Kidney (tissue), 14 donors: ENCODE results near the gene TXNDC11. TPM values are rescaled to one million over a fixed set of nuclear protein-coding genes. Genes with fewer than 3 reads are reported as not detected.
"Not testable (repeated sequence)": the region's sequence is repeated elsewhere in the genome, so short reads cannot be mapped to it uniquely, and the experiment has no call there.

Source experiments
- DNase-seq, 5 donors: peaks; one replicate each; pipeline ENCODE4 v3.0.0-alpha.2; 2013 to 2020
- FAIRE-seq: peaks from 2 replicates; lab custom pipeline; 2012; peaks lifted over from hg19 to GRCh38; lab: Jason Lieb, UNC
- H3K27ac ChIP-seq, 2 donors: one replicate each; pipeline ENCODE4 v1.7.0; 2013; ENCODE audit warnings: low read depth in 2 of 2, low read length in 2 of 2, inconsistent platforms in 1 of 2
- H3K27me3 ChIP-seq: one replicate; pipeline ENCODE4 v1.7.1; 2013; ENCODE audit warnings: low read length, inconsistent platforms; ENCODE audit not compliant: control insufficient read depth, insufficient read depth
- H3K36me3 ChIP-seq, 3 donors: one replicate each; pipeline versions ENCODE4 v1.7.0 to v1.7.1; 2013; ENCODE audit warnings: low read length in 3 of 3, control low read depth in 1 of 3, inconsistent platforms in 1 of 3; ENCODE audit not compliant: insufficient read depth in 3 of 3, control insufficient read depth in 2 of 3
- H3K4me1 ChIP-seq, 3 donors: one replicate each; pipeline versions ENCODE4 v1.7.0 to v1.7.1; 2013; ENCODE audit warnings: low read length in 3 of 3, inconsistent platforms in 1 of 3, low read depth in 1 of 3; ENCODE audit not compliant: control insufficient read depth in 2 of 3, insufficient read depth in 2 of 3
- H3K4me3 ChIP-seq, 3 donors: one replicate each; pipeline versions ENCODE4 v1.7.0 to v1.8.1; 2013; ENCODE audit warnings: low read length in 3 of 3, control low read depth in 1 of 3, inconsistent platforms in 1 of 3
- H3K9ac ChIP-seq, 3 donors: one replicate each; pipeline versions ENCODE4 v1.7.0 to v1.7.1; 2013; ENCODE audit warnings: low read length in 3 of 3, control low read depth in 1 of 3, inconsistent platforms in 1 of 3
- H3K9me3 ChIP-seq, 3 donors: one replicate each; pipeline versions ENCODE4 v1.7.0 to v1.7.1; 2013; ENCODE audit warnings: low read length in 3 of 3, control low read depth in 1 of 3, inconsistent platforms in 1 of 3; ENCODE audit not compliant: control insufficient read depth in 2 of 3, insufficient read depth in 1 of 3
- CTCF ChIP-seq: IDR thresholded peaks from 3 replicates; pipeline ENCODE4 v1.5.1; 2012; ENCODE audit warnings: mild to moderate bottlenecking, moderate library complexity, borderline replicate concordance; ENCODE audit not compliant: insufficient read depth; ENCODE audit errors: extremely low read depth
- intact Hi-C: fragments of 100-400 bp; cut with DNase I; formaldehyde crosslinking; loops from one replicate; pipeline ENCODE4 v1.11.1; 2022
- polyA plus RNA-seq: library from polyadenylated mRNA; stranded (reverse); fragments of 350-450 nt; fragmentation: Illumina TruSeq; extraction: RNeasy Lipid Tissue Mini Kit (QIAGEN cat#74804); gene quantifications from one replicate; pipeline ENCODE4 v1.2.3, GENCODE V29; 2014; ENCODE audit warnings: low read depth, low replicate concordance; ENCODE audit not compliant: insufficient read depth
- total RNA-seq: library from RNA; stranded (reverse); fragmentation: NEBNext Ultra II Directional; extraction: Animal tissue kit (Norgen Biotek cat#: 25700); gene quantifications from one replicate; pipeline ENCODE4 v1.2.1, GENCODE V29; 2021
- donor health status: control.
- donor health status: control.
- donor health status: control.
- donor health status: control.
- donor health status: control.
- donor health status: DM: yes; HTN: yes; CAD: no.
- donor health status: Normal renal cell carcinoma (clear cell type).

Gene TXNDC11
- total and polyA plus RNA-seq, 2 donors from 2014 or later: 60.8 to 70.9 TPM

DNA sequence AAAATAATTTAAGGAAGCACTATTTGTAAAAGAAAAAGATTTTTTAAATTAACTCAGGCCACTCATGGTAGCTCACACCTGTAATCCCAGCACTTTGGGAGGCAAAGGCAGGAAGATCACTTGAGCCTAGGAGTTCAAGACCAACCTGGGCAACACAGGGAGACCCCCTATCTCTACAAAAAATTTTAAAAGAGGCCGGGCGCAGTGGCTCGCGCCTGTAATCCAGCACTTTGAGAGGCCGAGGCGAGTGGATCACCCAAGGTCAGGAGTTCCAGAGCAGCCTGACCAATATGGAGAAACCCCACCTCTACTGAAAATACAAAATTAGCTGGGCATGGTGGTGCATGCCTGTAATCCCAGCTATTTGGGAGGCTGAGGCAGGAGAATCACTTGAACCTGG is 41.7 kb upstream of the TXNDC11 start:
- H3K27me3 ChIP-seq, DNase-seq, H3K9me3 ChIP-seq, H3K4me3 ChIP-seq, H3K27ac ChIP-seq, H3K36me3 ChIP-seq, FAIRE-seq, H3K9ac ChIP-seq, intact Hi-C loops: not testable (repeated sequence)
- peaks cover 7 to 34% (median 18%) of the 10 kb centered on the region in 3 donors for H3K4me1 ChIP-seq

- Histone ChIP-seq H3K4me1 (peaks cover 7 to 34% (median 18%) of the 10 kb centered on the region in 3 donors), H3K27me3 (no peaks in the 10 kb centered on the region), H3K9ac (no peak overlapping the region), H3K27ac (peak overlapping the region; percentile 90 to 92), H3K4me3 (peak overlapping the region in 1 of 3 donors; percentile 26), H3K9me3 (no peaks in the 10 kb centered on the region), H3K36me3 (peaks cover 0 to 2% (median 0%) of the 10 kb centered on the region in 3 donors)
- no peak for FAIRE-seq
- no peak for TF ChIP-seq CTCF
- intact Hi-C loops: no loop called here
- peak in 1 of 5 donors; percentile 34 for DNase-seq
Observed at GRCh38 chr16:11784038-11784369, 41.3 kb upstream of the TXNDC11 start.

GRCh38 chr16:11783319-11784037 is 40.8 kb upstream of the TXNDC11 start:
- DNase-seq (peak in 2 of 5 donors; percentile 8 to 38), FAIRE-seq (no peak)
- Histone ChIP-seq H3K9ac (peak overlapping the region in 1 of 3 donors; percentile 70), H3K4me3 (peak overlapping the region in 2 of 3 donors; percentile 25 to 26), H3K36me3 (peaks cover 0 to 2% (median 0%) of the 10 kb centered on the region in 3 donors), H3K4me1 (peaks cover 7 to 34% (median 16%) of the 10 kb centered on the region in 3 donors), H3K27me3 (no peaks in the 10 kb centered on the region), H3K9me3 (no peaks in the 10 kb centered on the region), H3K27ac (peak overlapping the region; percentile 90 to 92)
- intact Hi-C loops: no loop called here
- no peak for TF ChIP-seq CTCF

DNA sequence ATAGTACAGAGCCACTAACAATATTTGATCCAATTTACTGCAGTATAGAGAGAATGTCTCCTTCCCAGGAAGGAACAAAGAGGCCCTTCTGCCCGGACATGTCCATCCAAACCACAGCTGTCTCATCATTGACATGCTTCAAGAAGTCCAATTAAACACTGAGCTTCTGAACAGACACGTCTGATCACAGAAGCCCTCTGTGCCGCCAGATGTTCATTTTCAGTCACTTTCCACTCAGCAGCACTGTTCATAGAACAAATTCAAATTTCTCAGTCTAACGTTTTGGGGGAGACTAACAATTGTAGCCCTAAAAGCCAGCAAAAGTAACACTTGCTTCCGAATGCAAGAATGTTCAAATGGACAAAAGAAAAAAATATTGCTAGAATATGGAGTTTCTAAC is 39.1 kb upstream of the TXNDC11 start:
- Histone ChIP-seq H3K27ac (peak overlapping the region in 1 of 2 donors; percentile 39), H3K9me3 (no peaks in the 10 kb centered on the region), H3K36me3 (peaks cover 0 to 7% (median 4%) of the 10 kb centered on the region in 3 donors), H3K9ac (peak overlapping the region in 2 of 3 donors; percentile 0 to 39), H3K27me3 (no peaks in the 10 kb centered on the region), H3K4me1 (peaks cover 7 to 30% (median 16%) of the 10 kb centered on the region in 3 donors), H3K4me3 (no peak overlapping the region)
- DNase-seq (no peak), FAIRE-seq (no peak)
- intact Hi-C loops: no loop called here
- TF ChIP-seq CTCF: no peak
